Activated naive CD8-positive, alpha-beta T cell treated with anti-CD3 and anti-CD28 coated beads for 36 hours (primary cell): Measurements from ENCODE around the gene PFAS. TPM values are rescaled to one million over a fixed set of nuclear protein-coding genes. Genes with fewer than 3 reads are reported as not detected.

Experiments
- DNase-seq: peaks from one replicate; pipeline ENCODE4 v3.0.0; 2021
- H3K27ac Mint-ChIP-seq: one replicate; pipeline ENCODE4 v1.8.0; 2022; ENCODE audit warnings: mild to moderate bottlenecking, moderate library complexity, mixed read lengths
- H3K27me3 Mint-ChIP-seq: one replicate; pipeline ENCODE4 v1.8.0; 2022; ENCODE audit warnings: mild to moderate bottlenecking, mixed read lengths
- H3K36me3 Mint-ChIP-seq: one replicate; pipeline ENCODE4 v1.8.0; 2021; ENCODE audit warnings: mild to moderate bottlenecking, mixed read lengths
- H3K4me1 Mint-ChIP-seq: one replicate; pipeline ENCODE4 v1.8.0; 2021; ENCODE audit warnings: mixed read lengths
- H3K4me3 Mint-ChIP-seq: one replicate; pipeline ENCODE4 v1.8.0; 2022; ENCODE audit warnings: mild to moderate bottlenecking, moderate library complexity, mixed read lengths
- H3K9me3 Mint-ChIP-seq: one replicate; pipeline ENCODE4 v1.8.0; 2022; ENCODE audit warnings: mixed read lengths
- total RNA-seq, 2 experiments: library from RNA; stranded (reverse); gene quantifications; one replicate each; pipeline ENCODE4 v1.2.3, GENCODE V29; 2021

PFAS gene
- total RNA-seq, 2 experiments from 2014 or later, result 187 to 192 TPM

DNA sequence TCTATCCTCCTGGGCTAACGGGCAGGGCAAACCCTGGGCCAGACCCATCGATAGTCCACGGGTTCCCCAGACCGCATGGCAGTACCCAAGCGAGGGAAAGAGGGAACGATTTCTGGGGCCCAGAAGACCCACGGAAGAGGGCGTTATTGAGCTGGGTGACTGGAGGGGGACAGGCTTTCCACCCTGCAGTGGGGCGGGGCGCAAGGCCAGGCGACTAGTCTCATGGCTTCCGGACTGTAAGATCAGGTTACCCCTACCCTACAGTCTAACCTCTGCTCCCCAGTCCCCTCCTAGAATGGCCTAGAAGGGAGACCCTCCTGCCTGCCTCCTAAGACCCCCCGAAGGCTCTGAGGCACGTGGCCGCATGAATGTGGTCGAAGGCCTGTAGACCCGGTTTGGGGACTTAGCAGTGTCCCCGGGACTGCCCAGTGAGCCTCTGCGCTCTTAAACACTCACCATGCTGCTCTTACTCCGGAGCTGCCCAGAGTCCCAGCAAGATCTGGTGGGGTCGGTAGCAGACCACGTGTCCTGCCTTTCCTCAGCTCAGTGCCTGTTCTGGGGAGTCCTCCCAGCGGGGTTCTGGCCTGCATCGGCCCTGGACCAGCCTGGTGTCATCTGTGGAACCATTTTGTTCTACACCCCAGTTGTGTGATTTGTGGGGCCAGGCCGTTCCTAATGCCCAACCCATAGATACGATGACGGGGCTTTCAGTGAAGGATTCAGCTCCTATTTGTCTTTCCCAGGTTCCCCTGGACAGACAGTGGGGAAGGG is 25.5 kb upstream of the PFAS start:
- peaks cover 10% of the 10 kb centered on the region for H3K9me3 Mint-ChIP-seq
- H3K36me3 Mint-ChIP-seq, result peaks cover 33% of the 10 kb centered on the region
- peak overlapping the region; percentile 96 for H3K4me3 Mint-ChIP-seq
- peak; percentile 77 for DNase-seq
- H3K27me3 Mint-ChIP-seq, result peaks cover 33% of the 10 kb centered on the region
- peaks cover 61% of the 10 kb centered on the region for H3K4me1 Mint-ChIP-seq
- H3K27ac Mint-ChIP-seq, result peak overlapping the region; percentile 99

DNA sequence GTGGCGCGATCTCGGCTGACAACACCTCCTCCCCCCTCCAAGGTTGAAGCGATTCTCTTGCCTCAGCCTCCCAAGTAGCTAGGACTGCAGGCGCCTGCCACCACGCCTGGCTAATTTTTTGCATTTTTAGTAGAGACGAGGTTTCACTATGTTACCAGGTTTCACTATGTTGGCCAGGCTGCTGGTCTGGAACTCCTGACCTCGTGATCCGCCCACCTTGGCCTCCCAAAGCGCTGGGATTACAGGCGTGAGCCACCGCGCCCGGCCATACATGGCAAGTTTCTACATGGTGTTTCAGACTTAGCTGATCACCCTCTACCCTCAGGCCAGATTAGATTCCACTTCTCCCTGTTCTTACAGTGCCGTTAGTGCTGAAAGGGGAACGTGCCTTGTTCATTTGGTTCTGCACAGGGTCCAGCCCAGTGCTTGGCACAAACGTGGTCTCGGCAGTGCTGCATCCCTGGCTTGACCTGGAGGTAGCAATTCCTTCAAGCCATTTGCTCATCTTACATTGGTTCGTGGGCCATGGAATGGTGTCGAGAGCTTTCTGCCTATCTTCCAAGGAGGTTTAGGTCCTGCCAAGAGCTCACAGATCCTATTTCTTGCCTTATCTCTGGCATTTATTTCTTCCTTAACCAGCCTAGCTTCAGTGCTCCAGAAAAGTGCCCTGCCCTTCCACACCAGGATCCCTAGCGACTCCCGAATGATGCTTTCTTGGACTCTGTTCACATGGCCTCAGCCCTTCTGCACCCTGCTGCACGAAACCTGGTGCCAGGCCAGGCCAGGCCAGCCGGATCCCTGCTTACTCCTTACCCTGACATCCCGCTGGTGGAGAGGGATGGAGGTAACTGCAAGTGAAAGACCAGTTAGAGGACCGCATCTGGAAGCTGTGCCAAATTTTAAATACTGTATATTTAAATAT is 23.9 kb upstream of the PFAS start:
- H3K4me1 Mint-ChIP-seq, result peaks cover 58% of the 10 kb centered on the region

DNA sequence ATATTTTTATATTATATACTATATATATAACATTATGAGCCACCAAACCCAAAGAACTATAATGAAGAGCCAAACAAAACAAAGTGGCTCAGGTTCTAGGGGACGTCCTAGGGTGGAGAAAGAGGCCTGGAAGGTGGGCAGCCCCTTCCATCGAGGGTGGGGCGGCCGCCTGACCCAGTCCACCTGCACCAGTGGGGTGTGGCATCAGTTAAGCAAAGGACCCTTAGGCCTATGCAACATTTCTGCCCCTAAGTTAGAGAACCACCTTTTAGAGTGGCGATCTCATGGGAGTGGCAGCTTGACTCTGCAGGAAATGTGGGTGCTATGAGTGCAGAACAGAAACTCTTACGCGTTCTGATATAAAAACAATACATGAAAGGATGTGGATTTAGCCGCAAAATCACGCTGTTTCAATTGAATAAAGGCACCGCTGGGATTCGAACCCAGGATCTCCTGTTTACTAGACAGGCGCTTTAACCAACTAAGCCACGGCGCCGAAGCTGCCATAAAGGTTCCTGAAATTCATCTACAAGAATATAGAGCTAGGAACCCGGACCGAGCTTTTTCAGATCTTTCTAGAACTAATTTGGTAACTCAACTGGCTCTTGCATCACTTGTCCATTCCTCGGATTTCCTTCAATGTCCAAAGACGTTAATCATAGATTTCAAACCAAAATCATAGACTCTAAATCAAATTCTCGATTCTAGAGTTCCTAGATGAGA is 23.1 kb upstream of the PFAS start:
- DNase-seq, result peak; percentile 74
- peaks cover 28% of the 10 kb centered on the region for H3K27me3 Mint-ChIP-seq

More for the DNA sequence above, 23.9 kb upstream of the PFAS start:
- Mint-ChIP-seq H3K36me3 (peaks cover 39% of the 10 kb centered on the region), H3K27ac (peak overlapping the region; percentile 99), H3K27me3 (peaks cover 33% of the 10 kb centered on the region), H3K9me3 (peaks cover 10% of the 10 kb centered on the region), H3K4me3 (peak overlapping the region; percentile 96)
- DNase-seq, result no peak

DNA sequence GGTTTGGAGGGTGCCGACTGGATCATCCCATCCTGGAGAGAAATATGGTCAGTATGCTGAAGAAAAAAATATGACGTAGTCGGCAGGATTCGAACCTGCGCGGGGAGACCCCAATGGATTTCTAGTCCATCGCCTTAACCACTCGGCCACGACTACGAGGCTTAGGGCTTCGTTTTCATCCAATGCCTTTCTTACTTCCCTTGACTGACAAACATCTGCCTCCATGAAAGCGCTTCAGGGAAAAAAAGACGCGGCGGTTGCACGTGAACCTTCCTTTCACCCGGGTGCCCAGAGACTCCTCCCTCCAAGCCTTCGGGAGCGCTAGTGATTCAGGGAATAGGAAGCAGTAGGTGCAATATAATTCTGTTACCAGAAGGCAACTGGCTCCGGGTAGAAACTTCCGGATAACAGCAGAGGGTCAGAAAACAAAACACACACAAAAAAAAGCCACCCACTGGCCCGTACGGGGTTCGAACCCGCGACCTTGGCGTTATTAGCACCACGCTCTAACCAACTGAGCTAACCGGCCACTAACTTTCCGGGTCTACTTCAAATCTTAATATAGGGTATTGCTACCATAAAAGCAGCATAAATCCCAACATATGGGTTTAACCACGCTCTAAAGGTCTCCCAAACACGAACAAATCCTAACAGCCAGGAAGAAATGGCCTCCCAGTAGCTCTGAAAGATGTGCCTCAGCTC is 22.4 kb upstream of the PFAS start:
- H3K27me3 Mint-ChIP-seq, result peaks cover 22% of the 10 kb centered on the region
- peaks cover 36% of the 10 kb centered on the region for H3K36me3 Mint-ChIP-seq
- H3K9me3 Mint-ChIP-seq, result peaks cover 8% of the 10 kb centered on the region
- peak overlapping the region; percentile 96 for H3K27ac Mint-ChIP-seq
- H3K4me1 Mint-ChIP-seq, result peaks cover 46% of the 10 kb centered on the region
- peak overlapping the region; percentile 74 for H3K4me3 Mint-ChIP-seq
- DNase-seq, result peak; percentile 57

More for the DNA sequence above, 23.1 kb upstream of the PFAS start:
- H3K36me3 Mint-ChIP-seq, result peaks cover 36% of the 10 kb centered on the region
- peak overlapping the region; percentile 96 for H3K27ac Mint-ChIP-seq
- peaks cover 53% of the 10 kb centered on the region for H3K4me1 Mint-ChIP-seq
- H3K4me3 Mint-ChIP-seq, result peak overlapping the region; percentile 74
- peaks cover 8% of the 10 kb centered on the region for H3K9me3 Mint-ChIP-seq

DNA sequence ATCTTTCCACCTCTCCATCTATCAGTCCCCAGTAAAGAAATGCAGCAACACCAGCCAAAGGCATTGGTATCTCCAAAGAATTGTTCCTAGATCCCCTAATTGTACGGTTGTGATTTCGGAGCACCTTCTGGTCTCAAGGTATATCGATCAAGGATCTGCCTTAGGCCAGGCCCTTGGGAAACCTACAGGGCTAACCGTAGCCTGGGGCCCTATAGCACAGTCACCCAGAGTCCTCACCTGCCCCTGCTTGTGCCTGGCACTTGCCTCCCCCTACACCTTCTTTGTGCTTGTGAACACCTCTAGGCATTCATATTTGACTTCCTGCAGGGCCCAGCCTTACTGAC is 21.9 kb upstream of the PFAS start:
- H3K27ac Mint-ChIP-seq, result peak overlapping the region; percentile 96
- H3K9me3 Mint-ChIP-seq, result peaks cover 6% of the 10 kb centered on the region
- no peak for DNase-seq
- H3K4me1 Mint-ChIP-seq, result peaks cover 42% of the 10 kb centered on the region
- peaks cover 34% of the 10 kb centered on the region for H3K36me3 Mint-ChIP-seq
- H3K4me3 Mint-ChIP-seq, result peak overlapping the region; percentile 44
- peaks cover 19% of the 10 kb centered on the region for H3K27me3 Mint-ChIP-seq

DNA sequence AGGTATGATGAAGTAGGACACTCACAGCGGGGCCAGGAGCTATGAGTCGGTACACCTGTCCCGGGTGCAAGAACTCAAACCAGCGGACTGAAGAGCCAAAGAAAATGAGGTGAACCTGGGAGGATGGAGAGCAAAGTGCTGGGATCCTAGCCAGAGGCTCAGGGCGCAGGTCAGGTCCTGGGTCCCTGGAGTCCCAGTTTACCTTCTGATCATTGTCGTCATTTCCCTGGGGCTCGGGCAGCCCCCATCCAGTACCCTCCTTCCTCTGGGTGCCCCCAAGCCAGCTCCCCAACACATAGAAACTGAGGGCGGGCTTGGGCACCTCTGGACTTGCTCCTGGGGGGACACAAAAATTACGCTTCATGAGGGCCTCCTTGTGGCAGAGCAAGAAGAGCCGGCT is 17.4 kb upstream of the PFAS start:
- peaks cover 6% of the 10 kb centered on the region for H3K27me3 Mint-ChIP-seq
- H3K9me3 Mint-ChIP-seq, result no peaks in the 10 kb centered on the region
- no peak overlapping the region for H3K27ac Mint-ChIP-seq
- DNase-seq, result no peak
- H3K4me1 Mint-ChIP-seq, result peaks cover 9% of the 10 kb centered on the region
- H3K4me3 Mint-ChIP-seq, result no peak overlapping the region
- H3K36me3 Mint-ChIP-seq, result peaks cover 34% of the 10 kb centered on the region

DNA sequence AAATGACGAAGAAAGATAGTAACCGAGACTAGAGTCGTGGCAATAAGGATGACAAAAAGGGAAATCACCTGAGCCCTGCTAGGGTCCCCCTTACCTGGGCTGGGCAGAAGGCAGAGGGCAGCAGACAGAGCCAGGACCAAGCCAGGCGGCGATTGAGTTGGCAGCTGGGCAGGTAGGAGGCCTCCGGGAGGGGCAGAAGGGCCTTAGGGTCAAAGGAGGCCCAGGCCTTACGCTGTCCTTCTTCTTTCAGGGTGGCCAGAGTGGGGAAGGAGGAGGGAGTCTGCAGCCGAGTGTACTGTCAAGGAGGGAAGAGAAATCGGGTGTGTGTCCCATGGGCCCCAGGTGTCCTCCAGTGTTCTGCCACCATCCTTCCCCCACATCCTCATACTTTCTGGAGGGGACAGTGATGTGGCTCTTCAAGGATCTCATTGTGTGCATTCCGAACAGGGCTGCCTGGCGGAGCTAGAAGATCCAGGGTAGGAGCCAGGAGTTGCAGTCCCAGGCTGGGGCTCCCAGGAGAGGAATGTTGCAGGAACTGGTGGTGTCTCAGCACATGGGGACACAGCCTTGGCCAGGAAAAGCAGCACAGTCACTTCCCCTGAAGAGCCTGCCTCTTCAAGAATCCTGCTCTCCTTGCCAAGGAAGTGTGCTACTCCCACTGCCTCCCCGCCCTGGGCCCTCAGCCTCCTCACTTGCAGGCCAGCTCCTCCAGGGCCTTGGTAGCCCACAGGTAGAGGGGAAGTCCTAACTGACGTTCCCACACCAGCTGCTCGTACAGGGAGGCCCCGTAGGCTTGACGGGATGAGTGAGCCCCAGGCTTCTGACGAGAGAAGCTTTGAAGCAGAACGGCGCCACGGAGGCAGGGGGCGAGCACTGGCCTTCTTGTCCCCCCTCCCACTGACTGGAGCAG is 14.5 kb upstream of the PFAS start:
- no peaks in the 10 kb centered on the region for H3K9me3 Mint-ChIP-seq
- no peak overlapping the region for H3K4me3 Mint-ChIP-seq
- H3K27ac Mint-ChIP-seq, result peak overlapping the region; percentile 13
- DNase-seq, result no peak
- peaks cover 24% of the 10 kb centered on the region for H3K36me3 Mint-ChIP-seq
- no peaks in the 10 kb centered on the region for H3K27me3 Mint-ChIP-seq
- H3K4me1 Mint-ChIP-seq, result peaks cover 5% of the 10 kb centered on the region

DNA sequence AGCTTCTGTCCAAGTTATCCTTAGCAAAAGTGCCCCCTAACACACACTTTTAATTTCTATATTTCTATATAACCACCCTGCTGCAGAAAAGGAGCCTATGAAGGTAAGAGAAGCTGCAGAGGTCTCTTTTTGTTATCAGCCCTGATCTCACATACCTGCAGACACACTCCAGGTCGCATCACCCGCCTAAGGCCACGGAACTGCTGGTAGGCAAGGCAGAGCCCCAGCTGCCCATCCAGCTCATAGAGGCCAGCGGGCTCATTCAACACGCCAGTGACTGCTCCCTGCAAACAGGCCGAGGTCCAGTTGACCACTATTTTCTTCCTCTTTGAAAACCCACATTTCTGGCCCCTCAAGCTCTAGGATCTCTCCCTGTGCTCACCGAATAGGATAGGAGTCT is 13.4 kb upstream of the PFAS start:
- Mint-ChIP-seq H3K36me3 (peaks cover 27% of the 10 kb centered on the region), H3K4me3 (no peak overlapping the region), H3K9me3 (no peaks in the 10 kb centered on the region), H3K27me3 (no peaks in the 10 kb centered on the region), H3K4me1 (peaks cover 8% of the 10 kb centered on the region), H3K27ac (no peak overlapping the region)
- DNase-seq, result no peak

DNA sequence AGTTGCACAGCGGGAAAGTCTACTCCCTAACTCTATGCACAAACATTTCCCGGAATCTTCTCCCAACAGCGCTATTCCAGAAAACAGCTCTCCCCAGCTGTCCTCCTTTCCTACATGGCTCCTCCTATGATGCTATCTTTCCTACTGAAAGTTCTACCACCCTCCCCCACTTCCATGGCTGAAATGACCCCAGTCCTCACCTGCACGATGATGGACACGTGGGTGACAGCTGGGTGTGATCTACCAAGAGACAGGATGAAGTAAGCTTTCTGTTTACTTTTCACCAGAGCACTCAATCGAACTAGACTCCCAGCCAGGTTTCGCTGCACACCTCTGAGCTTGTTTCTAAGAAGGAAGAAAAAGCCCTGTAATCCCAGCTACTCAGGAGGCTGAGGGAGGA is 11.9 kb upstream of the PFAS start:
- Mint-ChIP-seq H3K9me3 (no peaks in the 10 kb centered on the region), H3K36me3 (peaks cover 22% of the 10 kb centered on the region), H3K27ac (peak overlapping the region; percentile 14), H3K4me1 (peaks cover 8% of the 10 kb centered on the region), H3K4me3 (no peak overlapping the region), H3K27me3 (no peaks in the 10 kb centered on the region)
- DNase-seq, result no peak

DNA sequence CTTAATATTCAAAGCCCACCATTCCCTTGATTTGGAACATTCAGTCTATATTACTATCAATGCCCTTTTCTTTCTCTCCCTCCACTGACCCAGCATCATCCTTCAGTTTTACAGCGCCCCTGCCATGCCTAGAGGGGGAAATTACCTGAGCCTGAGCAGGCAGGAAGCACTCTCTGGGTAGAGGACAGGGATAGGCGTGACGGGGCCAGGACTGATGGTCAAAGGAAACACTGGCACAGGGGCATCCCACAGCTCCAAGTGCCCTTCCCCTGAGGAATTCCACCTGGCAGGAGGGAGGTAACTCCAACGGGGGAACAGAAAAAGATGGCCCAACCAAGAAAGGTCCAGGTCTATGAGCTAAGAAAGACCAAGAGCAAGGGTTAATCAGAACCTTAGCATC is 11.2 kb upstream of the PFAS start:
- no peak for DNase-seq
- Mint-ChIP-seq H3K4me1 (peaks cover 12% of the 10 kb centered on the region), H3K4me3 (no peak overlapping the region), H3K9me3 (no peaks in the 10 kb centered on the region), H3K27me3 (no peaks in the 10 kb centered on the region), H3K27ac (no peak overlapping the region), H3K36me3 (peaks cover 26% of the 10 kb centered on the region)

DNA sequence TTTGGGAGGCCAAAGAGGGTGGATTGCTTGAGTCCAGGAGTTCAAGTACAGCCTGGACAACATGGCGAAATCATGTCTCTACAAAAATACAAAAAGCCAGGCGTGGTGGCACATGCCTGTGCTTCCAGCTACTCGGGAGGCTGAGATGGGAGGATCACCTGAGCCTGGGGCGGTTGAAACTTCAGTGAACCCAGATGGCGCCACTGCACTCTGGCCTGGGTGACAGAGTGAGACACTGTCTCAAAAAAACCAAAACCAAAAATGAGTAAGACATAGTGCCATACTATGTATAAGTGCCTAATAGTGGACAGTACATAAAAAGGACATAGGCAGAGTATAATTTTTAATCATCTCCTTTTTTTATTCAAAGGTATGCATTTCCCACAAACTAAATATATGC is 5.3 kb upstream of the PFAS start:
- H3K27ac Mint-ChIP-seq, result peak overlapping the region; percentile 60
- H3K9me3 Mint-ChIP-seq, result peaks cover 3% of the 10 kb centered on the region
- H3K4me1 Mint-ChIP-seq, result peaks cover 30% of the 10 kb centered on the region
- no peak overlapping the region for H3K4me3 Mint-ChIP-seq
- H3K36me3 Mint-ChIP-seq, result peaks cover 37% of the 10 kb centered on the region
- no peak for DNase-seq
- H3K27me3 Mint-ChIP-seq, result no peaks in the 10 kb centered on the region

DNA sequence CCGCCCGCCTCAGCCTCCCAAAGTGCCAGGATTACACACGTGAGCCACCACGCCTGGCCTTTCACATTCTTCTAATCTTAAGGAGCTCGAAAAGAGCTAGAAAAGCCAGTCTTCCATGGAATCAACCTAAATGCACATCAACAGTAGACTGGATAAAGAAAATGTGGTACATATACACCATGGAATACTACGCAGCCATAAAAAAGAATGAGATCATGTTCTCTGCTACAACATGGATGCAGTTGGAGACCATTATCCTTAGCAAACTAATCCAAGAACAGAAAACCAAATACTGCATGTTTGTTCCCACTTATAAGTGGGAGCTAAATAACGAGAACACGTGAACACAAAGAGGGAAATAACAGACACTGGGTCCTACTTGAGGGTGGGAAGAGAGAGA is 4.3 kb upstream of the PFAS start:
- DNase-seq, result no peak
- Mint-ChIP-seq H3K4me3 (no peak overlapping the region), H3K9me3 (peaks cover 3% of the 10 kb centered on the region), H3K27ac (no peak overlapping the region), H3K4me1 (peaks cover 29% of the 10 kb centered on the region), H3K27me3 (no peaks in the 10 kb centered on the region), H3K36me3 (peaks cover 40% of the 10 kb centered on the region)

DNA sequence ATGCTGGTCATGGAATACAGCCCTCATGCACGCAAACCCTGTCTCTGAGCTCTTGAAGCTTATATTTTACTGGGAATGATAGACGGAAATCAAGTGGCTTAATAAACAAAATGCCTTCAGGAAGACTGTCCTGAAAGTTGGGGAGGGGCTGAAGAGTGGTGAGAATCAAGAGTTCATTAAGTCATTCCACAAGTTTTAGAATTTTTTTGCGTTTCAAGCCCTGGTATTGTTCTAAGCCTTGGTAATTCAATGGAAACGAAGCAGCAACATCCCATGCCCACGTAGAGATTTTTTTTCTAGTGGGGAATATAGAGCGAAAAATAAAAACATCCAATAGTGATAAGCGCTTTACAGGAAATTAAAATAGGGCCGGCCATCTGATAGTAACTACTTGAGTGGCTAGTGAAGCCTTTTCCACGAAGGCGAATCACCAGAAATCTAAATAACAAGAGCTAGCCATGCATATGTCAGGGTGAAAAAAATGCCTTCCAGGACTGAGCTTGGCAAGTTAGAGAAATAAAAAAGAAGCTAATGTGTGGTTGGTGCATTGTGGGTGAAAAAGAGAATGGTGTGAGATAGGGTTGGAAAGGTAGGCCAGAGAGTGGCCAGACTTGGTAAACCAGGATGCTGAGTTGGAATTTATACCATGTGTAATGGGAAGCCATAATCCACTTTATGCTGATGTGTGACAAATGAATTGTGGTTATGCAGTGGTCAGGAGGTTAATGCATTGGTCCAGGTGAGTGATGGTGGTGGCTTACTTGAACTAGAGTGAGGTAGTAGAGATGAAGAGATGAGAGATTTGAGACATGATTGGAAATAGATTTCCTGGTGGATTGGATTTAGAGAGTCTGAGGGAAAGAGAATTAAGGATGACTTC is 772 bp downstream of the PFAS start:
- Mint-ChIP-seq H3K27me3 (no peaks in the 10 kb centered on the region), H3K4me3 (peak overlapping the region; percentile 98), H3K36me3 (peaks cover 29% of the 10 kb centered on the region), H3K9me3 (peaks cover 2% of the 10 kb centered on the region), H3K27ac (peak overlapping the region; percentile 100), H3K4me1 (peaks cover 24% of the 10 kb centered on the region)
- no peak for DNase-seq
